ENCODE measurements around the gene RNF121.
A peak's percentile ranks its signal among the peaks of the same experiment; 100 is the strongest.

The RNF121 gene

GRCh38 chr11:71990701-71991100, 61.9 kb downstream of the RNF121 start:
- no peak for DNase-seq

- no peak for DNase-seq
These were observed 62.6 kb downstream of the RNF121 start for GRCh38 chr11:71991494-71991893.

- DNase-seq, result no peak
These were observed 63.4 kb downstream of the RNF121 start for GRCh38 chr11:71992136-71992730.

- no peak for DNase-seq
These were observed 65.9 kb downstream of the RNF121 start for GRCh38 chr11:71994786-71995185.

DNA sequence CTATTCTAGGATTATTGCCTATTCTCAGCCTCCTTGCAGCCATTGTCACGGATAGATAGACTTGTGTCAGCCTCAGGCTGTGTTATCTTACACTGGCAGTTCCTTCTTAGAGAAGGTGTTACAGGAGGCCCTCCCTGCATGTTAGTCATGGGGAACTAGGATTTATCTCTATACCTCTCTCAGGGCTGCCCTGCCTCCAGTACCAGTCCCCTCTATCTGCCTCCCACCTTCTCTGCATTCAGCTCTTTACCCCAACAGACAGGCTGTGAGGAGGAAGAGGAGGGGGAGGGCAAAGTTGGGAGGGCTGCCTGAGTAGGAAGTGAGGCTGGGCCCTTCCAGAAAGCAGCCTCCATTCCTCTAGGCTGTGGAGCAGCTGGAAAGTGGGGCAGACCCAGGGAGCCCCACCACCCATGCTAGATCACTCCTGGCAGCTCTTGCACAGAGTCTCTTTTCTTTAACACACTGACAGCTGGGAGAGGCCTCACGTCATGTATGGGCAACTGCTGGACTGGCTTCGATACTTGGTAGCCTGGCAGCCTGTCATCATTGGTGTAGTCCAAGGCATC, 67.0 kb downstream of the RNF121 start:
- no peak for DNase-seq

DNA sequence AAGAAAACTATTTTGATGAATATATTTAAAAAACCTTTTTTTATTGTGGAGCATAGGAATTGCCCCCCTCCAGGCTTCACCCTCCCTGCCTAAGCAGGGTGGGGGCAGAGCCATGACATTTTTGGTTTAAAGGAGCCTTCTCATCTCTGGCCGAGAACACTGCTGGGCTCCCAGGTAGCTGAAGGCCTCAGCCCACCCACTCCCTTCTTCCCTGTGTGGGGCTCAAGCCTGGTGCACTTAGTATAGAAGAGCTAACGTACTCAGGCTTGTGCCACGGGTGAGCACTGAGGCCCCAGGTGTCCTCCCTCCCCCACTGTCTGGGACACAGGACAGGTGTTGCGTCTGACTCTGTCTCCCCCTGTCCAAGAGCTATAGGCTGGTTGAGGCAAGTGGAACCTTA, 67.7 kb downstream of the RNF121 start:
- DNase-seq, result no peak

DNA sequence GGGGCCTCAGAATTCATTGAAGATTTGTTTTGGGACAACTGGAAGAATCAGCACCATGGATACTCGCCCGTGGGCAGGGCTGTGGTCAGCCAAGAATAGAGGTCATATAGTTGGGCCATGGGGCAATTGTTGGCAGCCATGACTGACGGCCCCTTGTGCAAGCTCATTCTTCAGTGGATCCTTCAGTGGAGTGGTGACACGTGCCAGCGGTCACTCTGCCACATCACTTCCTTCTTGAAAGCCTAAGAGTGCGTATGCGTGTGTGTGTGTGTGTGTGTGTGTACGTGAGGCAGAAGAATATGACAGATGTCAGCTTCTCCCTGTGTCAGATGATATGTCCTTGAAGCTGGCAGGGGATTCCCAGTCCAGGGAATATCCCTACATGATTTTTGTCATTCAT, 68.1 kb downstream of the RNF121 start:
- DNase-seq, result no peak

DNA sequence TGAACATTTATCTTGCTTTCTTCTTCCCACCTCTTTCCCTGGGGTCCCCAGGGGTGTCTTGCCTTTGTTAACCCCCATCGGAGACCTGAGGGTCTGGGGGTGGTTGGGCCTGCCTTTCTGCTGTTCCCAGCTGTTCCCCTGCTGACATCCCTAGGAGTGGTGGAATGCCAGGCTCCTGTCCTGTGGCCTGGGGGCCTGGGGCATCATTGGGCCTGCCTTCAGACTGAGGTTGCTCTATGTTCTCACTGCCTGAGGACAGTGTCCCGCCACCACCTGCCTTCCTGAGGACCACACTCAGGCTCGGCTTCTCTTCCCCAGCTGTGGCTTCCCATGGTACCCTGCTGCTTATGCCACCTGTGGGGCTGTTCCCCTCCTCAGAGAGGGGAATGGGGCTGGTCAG, 68.7 kb downstream of the RNF121 start:
- DNase-seq, result no peak

- DNase-seq, result no peak
These were observed 69.2 kb downstream of the RNF121 start for GRCh38 chr11:71998061-71998460.

DNA sequence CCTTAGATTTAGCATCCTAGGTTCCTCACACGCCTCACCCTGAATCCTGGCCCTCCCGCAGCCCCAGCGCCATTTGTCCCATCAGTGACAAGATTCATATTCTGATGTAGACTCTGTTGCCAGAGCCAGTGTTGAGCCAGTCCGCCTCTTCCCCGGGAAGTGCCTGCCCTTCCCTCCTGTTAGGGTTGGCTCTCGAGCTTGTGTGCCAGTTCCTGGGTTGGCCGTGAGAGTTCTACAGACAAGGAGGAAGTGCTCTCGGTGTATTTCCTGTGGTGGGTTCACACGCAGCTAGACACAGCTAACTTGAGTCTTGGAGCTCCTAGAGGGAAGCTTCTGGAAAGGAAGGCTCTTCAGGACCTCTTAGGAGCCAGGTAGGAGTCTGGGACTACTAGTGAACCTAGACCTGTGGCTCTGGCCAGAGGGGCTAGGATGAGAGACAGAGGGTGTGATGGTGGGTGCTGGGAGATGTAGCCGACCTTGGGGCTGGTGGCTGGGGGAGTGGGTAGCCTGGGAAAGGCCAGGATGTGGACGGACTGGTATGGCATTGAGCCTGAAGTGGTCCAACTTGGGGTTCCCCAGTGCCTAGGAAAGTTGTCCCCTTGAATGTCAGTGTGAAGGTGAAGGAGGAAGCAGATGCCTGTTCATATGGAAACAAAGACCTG, 69.9 kb downstream of the RNF121 start, which contains the start of gene IL18BP:
TSS of gene IL18BP (plus strand) at position 261 of the 662 bp plus-strand sequence. CDS start 1,076 bp downstream, outside the sequence.
- DNase-seq, result no peak

DNA sequence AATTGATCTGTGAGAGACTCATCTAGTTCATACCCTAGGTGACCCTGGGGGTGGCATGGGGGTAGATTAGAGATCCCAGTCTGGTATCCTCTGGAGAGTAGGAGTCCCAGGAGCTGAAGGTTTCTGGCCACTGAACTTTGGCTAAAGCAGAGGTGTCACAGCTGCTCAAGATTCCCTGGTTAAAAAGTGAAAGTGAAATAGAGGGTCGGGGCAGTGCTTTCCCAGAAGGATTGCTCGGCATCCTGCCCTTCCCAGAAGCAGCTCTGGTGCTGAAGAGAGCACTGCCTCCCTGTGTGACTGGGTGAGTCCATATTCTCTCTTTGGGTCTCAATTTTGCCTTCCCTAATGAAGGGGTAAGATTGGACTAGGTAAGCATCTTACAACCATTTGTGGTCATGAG, 70.5 kb downstream of the RNF121 start:
- DNase-seq, result no peak

- DNase-seq, result no peak
These were observed 71.0 kb downstream of the RNF121 start for GRCh38 chr11:71999798-72000197.

DNA sequence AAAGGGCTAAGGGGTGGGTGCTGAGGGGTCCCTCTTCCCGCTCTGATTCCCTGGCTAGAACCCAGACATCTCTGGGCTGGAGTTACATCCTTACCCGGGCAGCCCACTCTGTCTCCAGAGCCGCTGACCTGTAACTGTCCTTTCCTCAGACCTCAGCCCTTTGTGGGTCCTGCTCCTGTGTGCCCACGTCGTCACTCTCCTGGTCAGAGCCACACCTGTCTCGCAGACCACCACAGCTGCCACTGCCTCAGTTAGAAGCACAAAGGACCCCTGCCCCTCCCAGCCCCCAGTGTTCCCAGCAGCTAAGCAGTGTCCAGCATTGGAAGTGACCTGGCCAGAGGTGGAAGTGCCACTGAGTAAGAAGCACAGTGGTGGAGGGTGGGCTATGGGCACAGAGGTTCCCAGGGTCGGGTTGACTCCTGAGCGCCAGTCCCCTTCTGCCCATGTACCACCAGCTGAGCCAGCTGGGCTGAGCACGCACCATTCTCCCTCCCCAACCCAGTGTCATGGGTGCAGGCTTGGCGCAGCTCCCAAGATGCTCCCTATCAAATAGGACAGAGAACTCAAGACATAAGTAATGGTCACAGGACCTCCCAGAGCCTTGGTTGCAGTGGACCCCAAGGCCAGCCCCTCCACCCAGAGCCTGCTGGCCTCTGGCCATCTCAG, 71.5 kb downstream of the RNF121 start:
- no peak for DNase-seq

- DNase-seq, result no peak
These were observed 72.4 kb downstream of the RNF121 start for GRCh38 chr11:72001285-72001684.

DNA sequence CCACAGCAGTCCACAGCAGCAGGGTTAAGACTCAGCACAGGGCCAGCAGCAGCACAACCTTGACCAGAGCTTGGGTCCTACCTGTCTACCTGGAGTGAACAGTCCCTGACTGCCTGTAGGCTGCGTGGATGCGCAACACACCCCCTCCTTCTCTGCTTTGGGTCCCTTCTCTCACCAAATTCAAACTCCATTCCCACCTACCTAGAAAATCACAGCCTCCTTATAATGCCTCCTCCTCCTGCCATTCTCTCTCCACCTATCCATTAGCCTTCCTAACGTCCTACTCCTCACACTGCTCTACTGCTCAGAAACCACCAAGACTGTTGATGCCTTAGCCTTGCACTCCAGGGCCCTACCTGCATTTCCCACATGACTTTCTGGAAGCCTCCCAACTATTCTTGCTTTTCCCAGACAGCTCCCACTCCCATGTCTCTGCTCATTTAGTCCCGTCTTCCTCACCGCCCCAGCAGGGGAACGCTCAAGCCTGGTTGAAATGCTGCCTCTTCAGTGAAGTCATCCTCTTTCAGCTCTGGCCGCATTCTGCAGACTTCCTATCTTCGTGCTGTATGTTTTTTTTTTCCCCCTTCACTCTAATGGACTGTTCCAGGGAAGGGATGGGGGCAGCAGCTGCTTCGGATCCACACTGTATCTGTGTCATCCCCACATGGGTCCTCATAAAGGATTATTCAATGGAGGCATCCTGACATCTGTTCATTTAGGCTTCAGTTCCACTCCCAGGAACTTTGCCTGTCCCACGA, 73.2 kb downstream of the RNF121 start:
- DNase-seq, result peak; percentile 49

DNA sequence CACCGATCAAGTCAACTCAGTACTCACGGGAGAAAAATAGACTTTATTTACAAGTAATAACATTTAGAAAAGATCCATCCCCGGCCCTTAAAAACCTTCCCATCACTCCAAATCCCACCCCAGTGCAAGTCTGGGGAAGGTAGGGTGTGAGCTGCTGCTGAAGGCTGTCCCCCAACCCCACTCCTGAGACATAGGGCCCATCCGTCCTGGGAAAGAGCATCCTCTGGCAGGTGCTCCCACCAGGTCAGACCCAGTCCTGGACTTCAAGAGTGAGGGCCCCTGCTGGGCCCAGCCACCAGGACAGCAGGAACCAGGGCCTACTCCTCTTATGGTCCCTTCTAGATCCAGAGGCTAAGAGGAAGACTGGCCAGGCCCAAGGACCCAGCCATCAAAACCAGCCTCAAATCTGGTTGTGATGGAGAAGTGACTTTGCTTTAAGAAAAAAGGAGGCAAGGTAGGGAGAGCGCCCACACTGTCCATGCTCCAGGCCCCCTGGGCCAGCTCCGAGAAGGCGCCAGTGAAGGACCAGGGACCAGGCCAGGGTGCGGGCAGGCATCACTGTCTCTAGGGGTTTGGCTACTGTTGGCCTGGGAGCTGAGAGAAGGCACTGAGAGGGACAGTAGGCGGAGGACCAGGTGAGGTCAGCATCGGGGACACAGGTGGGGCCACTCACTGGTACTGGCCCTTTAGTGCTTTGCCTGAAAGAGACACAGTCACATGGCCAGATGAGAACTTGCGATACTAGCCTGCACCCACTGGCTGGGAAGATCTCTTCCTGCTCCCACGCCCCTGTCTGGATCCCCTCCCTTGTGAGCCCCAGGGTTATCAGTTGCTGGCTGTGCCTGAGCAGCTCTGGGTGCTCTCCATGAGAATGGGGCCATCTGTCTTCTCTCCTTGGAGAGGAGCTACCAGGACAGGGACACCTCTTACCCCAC, 74.3 kb downstream of the RNF121 start:
- DNase-seq, result no peak

- no peak for DNase-seq
These were observed 74.9 kb downstream of the RNF121 start for GRCh38 chr11:72003776-72004171.

DNA sequence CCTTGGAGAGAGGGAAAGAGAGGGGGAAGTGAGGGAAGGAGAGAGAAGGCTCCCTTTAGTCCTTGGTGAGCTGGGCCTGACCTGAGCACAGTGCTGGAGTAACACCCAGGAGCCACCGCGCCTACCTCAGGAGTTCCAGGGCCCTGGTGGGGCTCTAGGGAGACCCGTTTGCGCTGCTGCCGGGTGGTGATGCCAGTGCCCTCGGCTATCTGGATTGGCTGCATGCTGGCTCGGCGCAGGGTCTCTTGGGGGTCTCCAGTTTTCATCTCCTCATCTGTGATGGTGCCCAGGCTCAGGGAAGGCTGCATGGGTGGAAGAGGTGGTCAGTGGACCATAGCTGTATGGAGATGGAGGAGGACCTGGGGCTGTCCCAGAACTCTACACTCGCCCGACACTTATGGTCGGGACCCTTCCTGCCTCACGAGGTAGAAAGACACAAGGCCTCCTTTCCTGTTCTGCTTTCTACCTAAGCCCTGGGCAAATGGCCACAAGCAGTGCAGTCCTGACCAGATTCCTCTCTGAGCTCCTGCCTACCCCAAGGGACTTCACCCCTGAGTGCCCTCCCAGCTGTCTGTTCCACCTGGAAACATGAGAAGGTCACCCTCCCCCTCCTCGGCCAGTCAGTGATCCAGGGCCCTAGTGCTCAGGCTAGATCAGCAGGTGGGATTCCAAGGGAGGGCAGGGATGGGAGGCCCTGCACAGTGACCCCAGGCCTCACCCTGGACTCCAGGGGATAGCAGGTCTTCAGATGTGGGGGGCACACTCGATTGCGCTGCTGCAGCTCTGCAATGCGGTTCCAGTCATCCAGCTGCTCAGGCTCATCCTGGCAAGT, 75.9 kb downstream of the RNF121 start:
- no peak for DNase-seq

GRCh38 chr11:72005347-72006260, 76.8 kb downstream of the RNF121 start:
- no peak for DNase-seq
